HG03196 (cell line): ENCODE measurements around the gene CPE.
"Not testable (repeated sequence)": the region's sequence is repeated elsewhere in the genome, so short reads cannot be mapped to it uniquely, and the experiment has no call there.

Source experiments
- ATAC-seq: cut with Tn5 transposase; IDR thresholded peaks from one replicate; pipeline ENCODE4 v1.9.1; 2021; ENCODE audit not compliant: unreplicated experiment

The CPE gene

GRCh38 chr4:165403048-165403447 is 24.2 kb downstream of the CPE start:
- ATAC-seq, result no peak

DNA sequence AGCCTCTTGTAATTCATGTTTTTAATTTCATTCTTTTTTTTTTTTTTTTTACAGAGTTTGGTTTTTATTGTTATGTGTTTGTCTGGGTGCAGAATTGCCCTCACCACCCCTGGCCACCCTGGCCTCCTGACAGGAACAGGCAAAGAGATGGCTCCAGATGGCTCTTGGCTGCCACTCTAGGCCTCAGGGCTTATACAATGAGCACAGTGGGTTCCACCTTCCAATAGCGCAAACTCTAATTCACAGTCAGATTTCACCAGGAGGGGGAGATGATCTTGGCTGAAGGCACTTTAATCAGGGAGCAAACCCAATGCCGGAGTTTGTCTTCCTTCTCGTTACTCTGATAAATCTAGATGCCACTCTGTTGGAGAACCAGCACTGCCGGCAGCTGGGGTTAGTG is 24.8 kb downstream of the CPE start:
- no peak for ATAC-seq

GRCh38 chr4:165404080-165404479 is 25.3 kb downstream of the CPE start:
- no peak for ATAC-seq

GRCh38 chr4:165404696-165405095 is 25.9 kb downstream of the CPE start:
- no peak for ATAC-seq

DNA sequence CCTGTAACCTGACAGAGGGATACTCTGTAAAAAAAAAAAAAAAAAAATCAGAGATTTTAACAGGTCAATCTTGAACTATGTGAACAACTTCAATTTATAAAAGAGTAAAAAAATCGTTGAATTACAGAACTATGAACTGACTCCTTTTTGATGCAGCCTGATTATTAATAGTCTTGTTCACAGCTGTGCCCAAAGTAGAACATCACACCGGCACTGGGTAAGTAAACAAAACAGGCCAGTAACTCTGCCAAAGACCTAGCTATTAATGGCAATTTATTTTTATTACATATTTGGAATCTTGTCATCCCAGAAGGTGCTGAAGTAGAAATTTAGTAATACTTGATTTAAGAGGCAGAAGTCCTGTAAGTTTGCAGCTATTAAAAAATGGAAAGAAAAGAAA is 31.4 kb downstream of the CPE start:
- no peak for ATAC-seq

- no peak for ATAC-seq
These were observed 37.1 kb downstream of the CPE start for GRCh38 chr4:165415910-165416309.

DNA sequence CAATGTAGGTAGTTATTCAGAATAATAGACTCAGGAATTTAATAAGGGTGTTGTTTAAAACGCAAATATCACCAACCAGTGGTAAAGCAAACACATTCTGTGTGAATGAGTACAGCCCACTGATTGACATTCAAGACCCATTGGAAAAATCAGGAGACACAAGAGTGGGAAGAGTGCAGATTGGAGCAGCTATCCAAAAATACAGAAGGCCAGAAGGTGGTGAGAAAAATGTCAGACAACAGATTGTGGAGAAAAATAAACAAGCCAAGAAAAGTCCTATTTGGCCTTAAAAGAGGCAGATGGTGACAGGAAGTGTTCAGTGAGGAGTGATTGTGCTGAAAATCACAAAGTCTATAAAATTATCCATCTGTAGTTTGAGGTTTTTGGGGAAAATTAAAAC is 39.3 kb downstream of the CPE start:
- no peak for ATAC-seq

GRCh38 chr4:165425629-165426028 is 46.8 kb downstream of the CPE start:
- ATAC-seq, result no peak

- no peak for ATAC-seq
These were observed 47.5 kb downstream of the CPE start for GRCh38 chr4:165426331-165426730.

DNA sequence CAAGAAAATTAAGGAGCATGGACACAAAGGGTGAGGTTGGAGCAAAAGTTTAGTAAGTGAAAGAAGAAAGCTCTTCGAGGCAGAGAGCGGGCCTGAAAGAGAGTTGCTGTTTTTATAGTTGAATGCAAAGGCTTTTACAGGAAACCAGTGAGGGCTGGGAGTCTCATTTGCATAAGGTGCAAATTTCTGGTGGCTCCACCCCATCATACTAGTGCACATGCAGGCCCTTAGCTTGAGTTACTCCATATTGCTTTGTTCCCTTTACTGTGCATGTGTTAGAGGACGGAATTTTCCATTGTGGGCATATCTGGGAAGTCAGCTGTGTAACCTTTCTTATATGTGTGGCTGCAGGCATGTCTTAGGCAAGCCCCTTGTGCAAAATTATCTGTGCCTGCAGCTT is 48.0 kb downstream of the CPE start:
- no peak for ATAC-seq

DNA sequence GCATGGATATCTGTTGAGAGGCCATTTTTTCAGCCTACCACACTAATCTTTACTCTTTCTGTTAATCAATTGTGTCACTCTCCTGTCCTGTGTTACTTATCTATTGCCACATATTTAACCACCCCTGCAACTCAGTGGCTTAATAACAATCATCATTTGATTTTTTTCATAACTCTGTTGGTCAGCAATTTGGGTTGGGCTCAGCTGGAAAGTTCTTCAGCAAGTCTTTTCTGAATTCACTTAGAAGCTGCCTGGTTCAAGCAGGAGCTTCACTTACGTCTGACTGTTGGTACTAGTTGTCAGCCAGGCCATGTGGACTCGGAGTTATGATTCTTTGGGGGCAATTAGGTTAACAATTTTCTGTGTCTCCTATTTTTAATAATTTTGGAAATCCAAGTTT is 50.1 kb downstream of the CPE start:
- ATAC-seq, result no peak

DNA sequence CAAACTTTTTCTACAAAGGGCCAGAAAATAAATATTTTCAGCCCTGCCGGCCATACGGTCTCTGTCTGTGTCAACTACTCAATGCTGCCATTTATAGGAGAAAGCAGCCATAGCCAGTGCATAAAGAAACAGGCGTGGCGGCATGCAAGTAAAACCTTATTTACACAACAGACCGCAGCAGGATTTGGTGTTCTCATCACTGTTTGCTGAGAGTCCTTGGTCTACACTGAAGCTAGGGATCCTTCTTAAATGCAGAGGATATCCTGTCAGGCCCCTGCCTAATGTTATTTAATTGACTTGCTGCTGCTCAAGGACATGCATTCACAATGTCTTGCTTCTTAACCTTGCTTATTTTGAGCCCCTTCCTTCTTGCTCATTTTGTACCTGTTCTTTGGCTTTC is 54.7 kb downstream of the CPE start:
- ATAC-seq, result no peak

DNA sequence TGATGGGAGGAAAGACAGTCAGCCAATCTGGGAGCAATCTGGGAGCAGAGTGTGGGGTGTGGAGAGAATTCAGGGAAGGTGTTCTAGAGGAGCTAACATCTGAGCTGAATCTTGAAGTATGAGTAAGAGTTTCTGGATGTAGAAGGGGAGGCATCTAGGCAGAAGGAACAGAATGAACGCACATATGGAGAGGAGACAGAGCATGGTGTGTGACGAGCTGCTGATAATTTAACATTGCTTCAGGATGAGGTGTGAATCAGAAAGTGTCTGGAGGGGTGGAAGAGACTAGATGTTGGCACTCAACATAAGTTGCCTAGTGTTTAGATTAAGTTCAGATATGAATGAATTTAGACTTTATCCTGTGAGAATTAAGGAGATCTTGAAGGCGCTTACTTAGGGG is 58.9 kb downstream of the CPE start:
- ATAC-seq, result no peak

GRCh38 chr4:165439344-165439743 is 60.5 kb downstream of the CPE start:
- no peak for ATAC-seq

DNA sequence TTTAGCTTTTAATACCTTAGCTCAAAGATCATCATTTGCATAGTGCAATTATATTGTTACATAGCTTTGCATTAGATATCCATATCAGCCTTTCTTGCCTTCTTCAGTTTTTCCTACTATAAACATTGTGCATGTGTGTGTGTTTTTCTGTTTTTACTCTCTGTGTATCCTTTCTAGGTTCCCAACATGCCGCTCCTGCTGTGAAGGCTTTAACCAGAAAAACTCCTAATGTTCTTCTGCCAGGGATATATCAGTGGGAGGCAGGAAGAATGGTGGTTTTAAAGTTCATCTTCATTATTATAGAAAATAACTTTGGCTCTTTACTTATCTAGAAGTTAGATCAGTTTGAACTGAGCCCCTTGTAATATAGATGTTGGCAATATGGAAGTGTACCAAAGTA is 61.2 kb downstream of the CPE start:
- ATAC-seq, result no peak

DNA sequence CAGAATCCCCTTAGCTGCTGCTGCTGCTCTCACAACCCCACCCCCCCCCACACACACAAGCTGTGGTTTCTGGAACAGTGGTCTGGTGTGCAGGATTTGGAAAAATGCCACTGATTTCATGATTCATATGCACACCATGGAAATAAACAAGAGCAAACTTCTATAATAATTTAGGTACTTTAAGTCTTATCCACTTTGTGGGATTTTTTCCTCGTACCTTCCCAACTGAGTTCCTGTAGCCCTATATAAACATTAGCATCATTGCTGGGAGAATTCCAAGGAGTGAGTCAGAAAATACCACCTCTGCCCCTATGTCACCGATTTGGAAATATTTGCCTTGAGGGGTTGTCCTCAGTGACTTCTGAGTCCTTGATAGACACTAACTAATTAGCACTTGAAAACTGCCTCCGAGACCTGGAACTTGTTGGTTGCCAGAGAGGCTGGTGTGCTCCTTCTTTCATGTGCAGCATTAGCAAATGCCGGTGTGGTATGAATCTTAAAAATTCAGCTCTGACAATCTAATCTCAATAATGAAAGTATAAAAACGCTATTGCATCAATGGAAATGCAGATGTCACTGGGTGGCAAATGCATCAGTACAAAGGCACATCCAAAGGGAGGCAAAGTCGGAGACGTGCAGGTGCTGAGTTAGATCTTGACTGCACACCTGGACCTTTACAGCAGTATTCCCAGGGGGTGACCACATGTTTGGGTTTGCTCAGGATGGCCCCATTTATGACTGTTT is 61.8 kb downstream of the CPE start:
- ATAC-seq, result no peak

DNA sequence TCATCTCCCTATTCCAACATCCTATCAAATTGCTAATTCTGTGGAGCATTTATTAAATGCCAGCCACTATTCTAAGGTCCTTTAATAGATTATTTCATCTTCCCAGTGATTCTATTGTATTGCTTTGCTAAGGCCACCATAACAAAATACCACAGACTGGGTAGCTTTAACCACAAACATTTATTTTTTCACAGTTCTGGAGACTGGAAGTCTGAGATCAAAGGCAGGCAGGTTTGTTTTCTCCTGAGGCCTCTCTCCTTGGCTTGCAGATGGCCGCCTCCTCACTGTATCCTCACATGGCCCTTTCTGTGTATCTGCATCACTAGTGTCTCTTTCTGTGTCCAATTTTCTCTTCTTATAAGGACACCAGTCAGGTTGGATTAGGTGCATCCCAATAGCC is 64.5 kb downstream of the CPE start:
- ATAC-seq, result no peak

DNA sequence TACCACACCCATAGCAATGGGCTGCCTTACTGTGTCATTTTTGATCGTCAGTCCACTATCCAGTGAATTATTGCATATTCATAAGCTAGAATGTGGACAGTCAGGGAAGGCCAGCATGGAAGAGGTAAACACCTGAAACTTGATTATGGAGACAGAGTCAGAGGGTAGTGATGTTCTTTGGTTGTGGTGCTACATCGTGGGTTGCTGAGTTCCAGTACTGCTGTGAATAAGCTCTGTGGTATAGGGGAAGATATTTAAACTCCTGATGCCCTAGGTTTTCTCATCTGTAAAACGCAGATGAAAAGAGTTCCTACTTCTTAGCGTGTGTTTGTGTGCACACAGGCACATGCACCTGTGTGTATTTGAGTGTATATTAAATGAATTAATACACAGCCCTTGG is 69.9 kb downstream of the CPE start:
- no peak for ATAC-seq

- no peak for ATAC-seq
These were observed 70.5 kb downstream of the CPE start for GRCh38 chr4:165449333-165449732.

DNA sequence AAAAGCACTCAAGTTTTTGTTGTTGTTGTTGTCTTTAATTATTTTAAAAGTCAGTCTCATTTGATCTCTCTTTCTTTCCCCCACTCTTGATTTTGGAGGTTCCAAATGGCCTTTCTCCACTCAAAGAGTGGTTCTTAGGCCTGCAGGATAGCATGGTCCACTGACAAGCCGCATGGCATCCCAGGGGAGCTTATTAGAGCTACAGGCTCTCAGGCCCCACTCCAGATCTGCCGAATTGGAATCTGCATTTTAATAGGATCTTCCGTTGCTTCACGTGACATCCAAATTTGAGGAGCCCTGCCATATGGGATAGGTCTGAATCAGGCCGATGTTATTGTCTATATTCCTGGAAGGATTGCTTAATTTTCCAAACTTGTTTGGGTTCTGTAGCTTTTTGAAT is 72.1 kb downstream of the CPE start:
- ATAC-seq, result no peak

- ATAC-seq, result not testable (repeated sequence)
These were observed 74.3 kb downstream of the CPE start for GRCh38 chr4:165453140-165453539.

DNA sequence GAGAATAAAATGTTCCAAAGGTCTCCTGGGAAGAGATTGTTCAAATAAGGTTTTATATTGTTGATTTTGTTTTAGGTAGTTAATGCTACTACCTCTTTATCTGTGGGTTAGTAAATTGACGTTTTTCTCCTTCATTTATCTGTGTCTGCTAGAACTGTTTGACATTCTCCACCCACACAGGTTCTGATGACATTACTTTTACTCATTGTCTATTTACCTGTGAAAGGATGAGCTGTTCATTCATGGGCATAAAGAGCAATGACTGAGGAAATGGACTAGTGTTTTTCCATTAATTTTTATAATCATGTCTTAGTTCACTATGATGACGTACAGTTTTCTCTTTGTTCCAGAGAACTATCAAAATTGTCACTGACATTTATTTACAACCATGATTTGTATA is 75.6 kb downstream of the CPE start:
- no peak for ATAC-seq

- no peak for ATAC-seq
These were observed 79.0 kb downstream of the CPE start for GRCh38 chr4:165457793-165458192.
